ENCODE results near the gene HORMAD2.

DNA sequence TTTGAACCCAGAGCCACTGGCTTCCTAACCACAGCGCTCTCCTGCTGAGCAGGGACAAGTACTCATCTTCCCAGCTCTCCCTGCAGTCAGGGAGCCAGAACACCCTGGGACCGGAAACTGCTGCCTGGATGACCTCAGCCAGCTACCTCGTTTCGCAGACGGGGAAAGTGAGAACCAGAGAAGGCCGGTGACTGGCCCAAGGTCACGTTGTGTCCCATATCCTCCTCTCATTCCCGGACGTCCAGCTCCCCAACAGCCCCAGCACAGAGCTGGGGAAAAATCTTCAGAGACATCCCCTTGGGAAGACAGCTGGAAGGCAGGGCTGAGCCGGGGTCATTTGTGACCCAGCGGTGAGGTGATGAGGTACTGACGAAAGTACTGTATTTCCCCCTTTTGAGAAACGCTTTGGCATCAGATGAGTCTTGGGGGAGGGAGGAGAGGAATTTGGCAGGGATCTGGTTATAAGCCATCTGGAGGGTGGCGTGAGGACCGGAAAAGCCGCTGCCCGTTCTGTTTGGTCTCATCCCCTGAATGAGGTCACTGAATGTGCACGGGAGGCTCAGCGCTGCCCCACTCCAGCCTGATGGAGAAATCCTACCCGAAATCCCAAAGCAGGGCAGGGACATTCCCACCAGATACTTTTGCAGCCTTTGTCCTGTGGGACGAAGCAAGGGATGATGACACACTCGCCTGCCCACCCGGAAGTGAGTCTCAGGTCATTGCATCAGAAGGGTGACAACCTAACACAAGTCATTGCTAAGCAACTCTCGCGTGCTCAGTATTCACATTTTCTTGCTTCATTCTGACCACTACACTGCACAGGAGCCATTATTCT is 125.2 kb downstream of the HORMAD2 start:
- TF ChIP-seq, protein P1, sequence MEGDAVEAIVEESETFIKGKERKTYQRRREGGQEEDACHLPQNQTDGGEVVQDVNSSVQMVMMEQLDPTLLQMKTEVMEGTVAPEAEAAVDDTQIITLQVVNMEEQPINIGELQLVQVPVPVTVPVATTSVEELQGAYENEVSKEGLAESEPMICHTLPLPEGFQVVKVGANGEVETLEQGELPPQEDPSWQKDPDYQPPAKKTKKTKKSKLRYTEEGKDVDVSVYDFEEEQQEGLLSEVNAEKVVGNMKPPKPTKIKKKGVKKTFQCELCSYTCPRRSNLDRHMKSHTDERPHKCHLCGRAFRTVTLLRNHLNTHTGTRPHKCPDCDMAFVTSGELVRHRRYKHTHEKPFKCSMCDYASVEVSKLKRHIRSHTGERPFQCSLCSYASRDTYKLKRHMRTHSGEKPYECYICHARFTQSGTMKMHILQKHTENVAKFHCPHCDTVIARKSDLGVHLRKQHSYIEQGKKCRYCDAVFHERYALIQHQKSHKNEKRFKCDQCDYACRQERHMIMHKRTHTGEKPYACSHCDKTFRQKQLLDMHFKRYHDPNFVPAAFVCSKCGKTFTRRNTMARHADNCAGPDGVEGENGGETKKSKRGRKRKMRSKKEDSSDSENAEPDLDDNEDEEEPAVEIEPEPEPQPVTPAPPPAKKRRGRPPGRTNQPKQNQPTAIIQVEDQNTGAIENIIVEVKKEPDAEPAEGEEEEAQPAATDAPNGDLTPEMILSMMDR (IDR thresholded peaks at IDR 0.05): no peak
- peak in 1 of 2 donors; percentile 51 for TF ChIP-seq POLR2AphosphoS5 (IDR thresholded peaks at IDR 0.05)
